GM12864 (cell line): Measurements from ENCODE around the gene CDH4.

Source experiments
- DNase-seq: peaks from one replicate; pipeline ENCODE4 v3.0.0-alpha.2; 2011; ENCODE audit warnings: low read depth
- H3K4me3 ChIP-seq: 2 replicates; pipeline ENCODE4 v1.5.1; 2011; ENCODE audit warnings: mild to moderate bottlenecking, low read depth, low read length, control low read depth
- CTCF ChIP-seq: IDR thresholded peaks from 2 replicates; pipeline ENCODE4 v1.5.1; 2011; ENCODE audit warnings: low read depth, mild to moderate bottlenecking, moderate library complexity, low read length, control low read depth, inconsistent platforms; ENCODE audit errors: missing control alignments

CDH4 gene

GRCh38 chr20:61346996-61347395, 94.9 kb downstream of the CDH4 start:
- DNase-seq: no peak
- no peak overlapping the region for H3K4me3 ChIP-seq
- TF ChIP-seq CTCF: no peak

- TF ChIP-seq CTCF: no peak
- DNase-seq: no peak
These were observed 95.4 kb downstream of the CDH4 start for GRCh38 chr20:61347443-61347842.

GRCh38 chr20:61349447-61350165, 97.5 kb downstream of the CDH4 start:
- TF ChIP-seq CTCF: no peak
- DNase-seq: no peak
- no peak overlapping the region for H3K4me3 ChIP-seq

More at GRCh38 chr20:61347443-61347842, 95.4 kb downstream of the CDH4 start:
- H3K4me3 ChIP-seq: no peak overlapping the region

GRCh38 chr20:61350500-61351250, 98.6 kb downstream of the CDH4 start:
- DNase-seq: no peak
- TF ChIP-seq CTCF: no peak
- no peak overlapping the region for H3K4me3 ChIP-seq

- H3K4me3 ChIP-seq: no peak overlapping the region
- no peak for DNase-seq
- no peak for TF ChIP-seq CTCF
These were observed 100.5 kb downstream of the CDH4 start for GRCh38 chr20:61352346-61353260.

GRCh38 chr20:61353261-61354000, 101.4 kb downstream of the CDH4 start:
- DNase-seq: no peak
- TF ChIP-seq CTCF: no peak
- no peak overlapping the region for H3K4me3 ChIP-seq
